T-helper 22 cell (primary cell): ENCODE data around the gene HOXA5.

Source experiments
- DNase-seq: peaks from one replicate; pipeline ENCODE4 v3.0.0-alpha.2; 2020; ENCODE audit warnings: low read depth

HOXA5 gene

DNA sequence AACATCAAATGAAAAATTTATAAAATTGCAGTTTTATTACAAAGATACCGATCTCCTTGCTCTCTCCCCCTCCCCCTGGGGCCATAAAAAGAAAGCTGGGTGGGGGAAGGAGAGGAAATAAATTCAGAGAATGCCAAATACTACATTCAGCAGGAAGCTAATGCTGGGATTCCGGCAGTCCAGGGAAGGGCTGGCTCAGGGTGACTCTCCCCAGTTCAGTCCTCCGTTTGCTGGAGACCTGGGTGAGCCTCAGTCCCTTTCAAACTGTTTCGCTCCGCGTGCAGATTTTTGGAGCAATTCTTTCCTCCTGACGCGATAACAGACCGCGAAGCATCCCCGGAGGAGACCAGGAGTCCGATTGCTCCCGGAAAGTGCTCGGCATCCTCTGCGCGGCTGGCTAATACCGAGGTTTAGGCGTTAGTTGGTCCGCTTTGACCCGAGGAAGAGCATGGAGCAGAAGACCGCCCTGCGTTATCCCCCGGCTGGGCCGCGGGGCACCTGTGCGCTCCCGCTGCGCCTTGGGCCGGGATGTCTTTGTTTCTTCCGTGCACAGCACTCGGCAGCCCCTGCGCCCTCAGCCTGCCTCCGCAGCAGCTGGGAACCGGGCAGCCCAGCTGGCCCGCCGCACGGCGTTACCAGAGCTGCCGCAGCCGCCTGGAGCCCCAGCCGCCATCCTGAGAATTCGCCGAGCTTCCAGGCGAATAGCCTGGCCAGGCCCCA lies 37.1 kb downstream of the HOXA5 start:
- no peak for DNase-seq

GRCh38 chr7:27105301-27106031 lies 38.0 kb downstream of the HOXA5 start:
- no peak for DNase-seq

DNA sequence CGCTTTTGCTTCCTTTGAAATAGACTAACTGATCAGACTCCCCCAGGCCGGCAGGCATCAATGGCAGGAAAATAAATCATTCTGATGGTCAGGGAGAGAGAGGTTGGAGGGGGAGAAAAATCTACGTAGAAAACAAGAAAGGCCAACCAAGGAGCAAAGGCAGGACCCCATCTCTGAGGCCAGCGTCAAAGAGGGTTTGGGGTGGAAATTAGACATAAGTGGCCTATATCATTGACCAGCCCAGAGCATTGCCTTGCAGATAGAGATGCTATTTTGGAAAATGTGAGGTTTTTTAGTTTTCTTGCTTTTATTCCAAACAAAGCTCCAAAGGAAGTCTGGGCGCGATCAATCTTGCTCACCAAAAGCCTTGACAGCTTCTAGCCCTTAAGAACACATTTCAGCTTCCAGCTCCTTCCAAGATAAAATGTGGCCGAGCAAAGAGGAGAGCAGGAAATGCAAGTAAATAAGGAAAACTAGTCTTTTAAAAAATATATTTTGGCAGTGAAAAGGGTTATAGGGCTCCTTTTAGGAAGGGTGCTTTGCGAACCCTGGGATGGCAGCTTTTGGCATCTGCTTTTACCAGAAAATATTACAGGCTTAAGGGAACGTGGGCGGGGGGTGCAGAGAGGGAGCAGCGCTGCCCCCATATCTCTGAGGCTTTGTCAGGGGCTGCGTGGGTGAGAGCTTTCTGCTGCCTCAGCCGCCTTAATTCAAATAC lies 39.0 kb downstream of the HOXA5 start:
- DNase-seq, result no peak

- no peak for DNase-seq
Measured at GRCh38 chr7:27103489-27104226, 39.8 kb downstream of the HOXA5 start.

DNA sequence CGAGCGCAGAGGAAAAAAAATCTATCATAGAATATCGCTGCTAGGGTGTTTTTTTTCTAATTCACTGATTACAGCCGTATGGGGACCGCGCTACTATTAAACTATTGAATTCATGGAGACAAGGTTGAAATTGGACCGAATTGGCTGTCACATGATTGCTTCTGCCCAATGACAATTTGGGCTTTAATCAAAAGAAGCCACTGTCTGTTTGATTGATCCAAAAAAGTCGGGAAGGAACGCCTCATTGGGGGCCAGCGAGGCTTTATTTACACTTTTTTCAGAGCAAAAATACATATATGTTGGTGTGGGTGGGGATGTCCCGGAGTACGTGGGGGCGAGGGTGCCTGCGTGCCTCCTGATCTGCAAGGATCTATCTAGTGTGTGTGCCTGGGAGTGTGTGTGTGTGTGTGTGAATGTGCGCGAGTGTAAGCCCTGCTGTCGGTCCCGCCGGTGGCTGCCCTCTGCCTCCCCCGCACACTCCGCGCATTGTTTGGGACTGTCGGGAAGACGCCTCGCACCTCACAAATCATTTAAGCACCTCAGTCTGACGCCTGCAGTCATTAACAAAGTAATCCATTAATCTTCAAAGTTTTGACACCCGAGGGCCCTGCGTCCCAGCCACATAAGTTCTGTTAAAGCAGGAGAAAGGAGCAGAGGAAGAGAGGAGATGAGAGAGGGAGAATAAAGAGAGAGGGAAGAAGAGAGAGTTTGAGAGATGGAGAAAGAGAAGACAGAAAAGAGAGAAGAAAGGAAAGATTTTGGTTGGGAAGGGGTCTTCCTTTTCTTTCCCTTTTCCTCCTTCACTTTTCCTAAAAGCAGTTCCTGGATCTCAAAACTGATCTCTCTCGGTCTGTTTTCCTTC lies 40.7 kb downstream of the HOXA5 start, which contains the start of gene HOXA2:
HOXA2 (minus strand) TSS at position 103 of the 862 bp plus-strand sequence. CDS start 183 bp downstream, outside the sequence.
- no peak for DNase-seq

DNA sequence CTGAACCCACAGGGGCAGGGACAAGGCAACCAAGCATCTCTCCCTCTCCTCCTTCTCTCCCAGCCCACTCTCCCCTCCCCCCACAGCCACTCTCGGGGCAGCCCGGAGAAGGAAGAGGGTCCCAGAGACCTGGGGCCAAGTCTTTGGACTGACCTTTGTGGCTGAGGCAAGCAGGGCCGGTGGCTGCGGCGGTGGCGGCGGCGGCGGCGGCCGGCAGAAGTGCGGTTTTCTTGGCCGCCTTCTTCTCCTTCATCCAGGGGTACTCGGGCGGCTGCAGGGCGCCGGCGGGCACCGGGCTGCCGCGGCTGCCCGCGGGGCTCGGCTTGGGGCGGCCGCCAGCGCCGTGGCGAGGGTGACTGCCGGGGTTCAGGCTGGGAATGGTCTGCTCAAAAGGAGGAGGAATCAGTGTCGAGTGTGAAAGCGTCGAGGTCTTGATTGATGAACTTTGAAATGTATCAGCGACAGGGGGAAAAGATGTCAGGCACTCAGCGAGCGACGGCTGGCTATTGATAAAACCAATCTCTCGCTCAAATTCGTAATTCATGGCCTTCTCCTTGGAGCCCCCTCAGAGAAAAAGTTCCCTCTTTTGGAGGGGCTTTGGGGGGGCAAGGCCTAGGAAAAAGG lies 41.4 kb downstream of the HOXA5 start:
- DNase-seq, result no peak

DNA sequence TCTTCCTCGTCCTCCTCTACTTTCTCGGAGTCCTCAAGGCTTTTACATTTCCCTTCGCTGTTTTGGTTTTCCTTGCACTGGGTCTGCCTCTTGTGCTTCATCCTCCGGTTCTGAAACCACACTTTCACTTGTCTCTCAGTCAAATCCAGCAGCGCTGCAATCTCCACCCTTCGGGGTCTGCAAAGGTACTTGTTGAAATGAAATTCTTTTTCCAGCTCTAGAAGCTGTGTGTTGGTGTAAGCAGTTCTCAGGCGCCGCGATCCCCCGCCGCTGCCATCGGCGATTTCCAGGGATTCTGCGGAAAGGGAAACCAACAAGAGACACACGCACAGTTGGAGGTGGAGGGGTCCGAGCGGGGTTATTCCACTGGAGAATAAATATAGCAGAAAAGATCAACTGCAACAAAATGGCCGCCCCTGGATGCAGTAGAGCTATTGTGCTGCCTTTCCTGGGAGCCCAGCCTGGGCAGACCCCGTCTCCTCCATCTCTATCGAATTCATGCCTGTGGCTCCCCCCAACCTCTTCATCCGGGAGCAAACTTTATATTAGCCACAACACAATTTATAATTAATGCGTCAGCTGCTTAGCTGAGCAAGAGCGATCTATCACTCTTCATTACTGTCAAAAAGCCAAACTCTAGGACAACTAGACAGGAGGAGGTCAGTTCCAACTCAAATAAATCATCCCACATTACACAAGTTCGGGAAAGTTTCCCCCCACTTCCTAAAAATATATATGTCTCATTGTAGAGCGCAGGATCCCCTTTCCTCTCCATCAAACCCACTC lies 42.1 kb downstream of the HOXA5 start:
- DNase-seq, result no peak

- DNase-seq, result no peak
Measured at GRCh38 chr7:27100694-27101170, 42.7 kb downstream of the HOXA5 start.

DNA sequence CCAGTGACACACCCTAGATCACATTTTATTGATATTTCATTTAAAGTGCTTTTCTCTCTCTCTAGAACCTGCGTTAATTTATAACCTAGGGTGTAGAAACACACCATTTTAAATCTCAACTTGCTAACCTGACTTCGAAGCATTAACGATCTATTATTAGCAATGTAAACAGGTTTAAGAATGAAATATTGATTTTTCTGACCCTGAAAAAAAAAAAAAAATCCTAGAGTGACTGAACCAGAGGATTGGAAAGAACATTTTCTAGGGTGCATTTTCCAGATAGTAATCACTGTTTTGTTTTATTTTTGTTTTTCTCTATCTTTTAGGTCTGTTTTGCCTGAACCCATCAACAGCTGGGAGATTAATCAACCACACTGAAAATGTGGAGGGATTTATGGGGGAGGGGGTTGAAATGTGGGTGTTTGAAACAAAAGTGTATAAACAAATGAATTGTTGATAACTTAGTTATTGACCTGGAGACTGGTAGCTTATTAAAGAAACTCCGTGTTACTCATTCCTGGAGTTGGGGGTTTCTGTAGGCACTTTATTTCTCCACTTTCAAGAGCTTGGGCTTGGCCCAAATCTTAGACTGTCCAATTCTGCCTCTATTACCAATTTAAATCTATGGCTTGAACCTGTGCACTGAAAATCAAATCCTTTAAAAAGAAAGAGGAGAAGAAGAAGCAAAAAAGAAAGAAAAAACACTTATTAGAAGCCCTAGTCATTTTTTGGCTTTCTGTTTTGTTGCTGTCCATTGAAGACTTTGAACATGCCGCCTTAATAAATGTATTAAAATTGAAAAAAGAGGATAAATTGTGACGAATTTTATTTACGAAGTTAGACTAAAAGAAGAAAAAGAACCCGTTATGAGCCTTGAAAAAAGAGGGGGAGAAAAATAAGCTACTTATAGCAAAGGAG lies 43.8 kb downstream of the HOXA5 start:
- DNase-seq, result no peak

DNA sequence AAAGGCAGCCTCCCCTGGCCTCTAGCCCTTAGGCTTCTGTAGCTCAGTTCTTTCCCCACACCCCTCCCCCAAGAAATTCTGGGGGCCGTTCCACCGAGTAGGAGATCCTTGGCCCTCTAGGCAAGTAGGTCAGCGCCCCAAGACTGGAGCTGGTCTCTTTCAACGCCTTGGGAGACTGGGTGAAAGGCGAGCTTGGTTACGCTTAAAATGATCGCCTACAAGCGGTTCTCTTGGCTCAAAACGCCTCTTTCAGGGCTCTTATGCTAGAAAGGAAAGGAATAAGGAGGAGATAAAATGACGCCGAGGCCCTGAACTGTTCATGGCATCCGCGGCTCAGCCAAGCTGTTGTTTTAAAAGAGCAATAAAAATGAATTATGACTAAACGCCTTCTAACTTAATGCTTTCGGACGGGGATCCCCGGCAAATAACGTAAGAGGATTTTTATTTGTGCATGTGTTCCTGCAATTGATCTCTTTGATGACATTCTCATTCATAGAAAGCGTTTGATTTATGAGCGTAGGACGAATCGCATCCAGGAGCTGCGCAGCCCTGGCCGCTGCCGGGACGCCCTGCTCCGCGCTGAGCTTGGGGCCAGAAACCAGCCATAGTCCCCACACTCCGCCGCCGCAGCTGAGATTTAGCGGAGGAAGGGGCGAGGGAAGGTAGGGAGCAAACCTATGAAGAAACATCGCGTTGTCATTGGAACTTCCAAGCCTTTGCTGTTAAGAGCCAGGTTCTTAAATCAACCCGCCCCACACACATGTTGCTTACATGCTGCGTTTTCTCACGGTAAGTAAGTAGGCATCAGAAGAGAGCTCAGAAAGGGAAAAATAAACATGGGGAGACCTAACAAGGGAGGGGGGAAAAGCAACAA lies 44.7 kb downstream of the HOXA5 start:
- no peak for DNase-seq

DNA sequence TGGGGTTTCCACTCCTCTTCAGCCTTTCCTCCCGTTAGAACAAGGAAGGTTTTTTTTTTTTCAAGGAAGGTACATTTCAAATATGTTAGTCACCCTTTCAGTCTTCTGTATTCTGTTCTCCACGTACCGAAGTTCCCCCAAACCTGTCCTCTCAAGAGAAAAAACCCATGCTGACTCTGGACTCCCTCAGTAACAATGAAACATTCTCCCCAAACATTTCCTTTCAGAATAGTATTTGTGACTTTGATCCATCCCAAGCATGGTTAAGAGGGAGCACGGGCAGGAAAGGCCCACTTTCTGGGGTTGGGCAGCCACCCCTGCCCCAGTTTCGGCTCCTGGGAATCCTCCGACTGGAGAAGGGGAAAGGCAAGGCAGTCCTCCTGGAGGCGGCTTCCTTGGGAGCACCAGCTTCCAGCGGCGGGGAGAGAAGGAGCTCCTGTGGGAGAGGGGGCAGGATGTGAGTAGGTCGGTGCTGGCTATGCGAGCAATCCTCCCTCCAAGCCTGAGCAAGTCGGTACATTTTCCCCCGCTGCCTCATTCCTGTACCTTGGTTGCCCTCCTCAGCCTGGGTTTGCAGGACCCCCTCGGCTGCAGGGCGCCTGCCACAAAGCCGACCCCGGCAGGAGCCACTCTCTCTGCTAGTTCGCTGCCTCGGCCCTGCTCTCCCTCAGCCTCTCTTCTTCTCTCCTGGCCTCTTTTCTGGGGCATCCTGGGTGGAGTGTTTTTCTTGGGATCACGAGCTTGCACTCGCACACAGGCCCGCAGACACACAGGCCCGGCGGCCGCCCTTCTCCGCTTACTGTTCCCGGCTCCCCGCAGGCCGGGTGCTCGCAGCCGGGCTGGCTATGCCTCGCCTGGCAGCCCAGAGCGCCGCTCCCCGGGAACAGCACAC lies 45.5 kb downstream of the HOXA5 start:
- DNase-seq, result no peak

GRCh38 chr7:27096768-27097514 lies 46.5 kb downstream of the HOXA5 start:
- DNase-seq, result no peak

DNA sequence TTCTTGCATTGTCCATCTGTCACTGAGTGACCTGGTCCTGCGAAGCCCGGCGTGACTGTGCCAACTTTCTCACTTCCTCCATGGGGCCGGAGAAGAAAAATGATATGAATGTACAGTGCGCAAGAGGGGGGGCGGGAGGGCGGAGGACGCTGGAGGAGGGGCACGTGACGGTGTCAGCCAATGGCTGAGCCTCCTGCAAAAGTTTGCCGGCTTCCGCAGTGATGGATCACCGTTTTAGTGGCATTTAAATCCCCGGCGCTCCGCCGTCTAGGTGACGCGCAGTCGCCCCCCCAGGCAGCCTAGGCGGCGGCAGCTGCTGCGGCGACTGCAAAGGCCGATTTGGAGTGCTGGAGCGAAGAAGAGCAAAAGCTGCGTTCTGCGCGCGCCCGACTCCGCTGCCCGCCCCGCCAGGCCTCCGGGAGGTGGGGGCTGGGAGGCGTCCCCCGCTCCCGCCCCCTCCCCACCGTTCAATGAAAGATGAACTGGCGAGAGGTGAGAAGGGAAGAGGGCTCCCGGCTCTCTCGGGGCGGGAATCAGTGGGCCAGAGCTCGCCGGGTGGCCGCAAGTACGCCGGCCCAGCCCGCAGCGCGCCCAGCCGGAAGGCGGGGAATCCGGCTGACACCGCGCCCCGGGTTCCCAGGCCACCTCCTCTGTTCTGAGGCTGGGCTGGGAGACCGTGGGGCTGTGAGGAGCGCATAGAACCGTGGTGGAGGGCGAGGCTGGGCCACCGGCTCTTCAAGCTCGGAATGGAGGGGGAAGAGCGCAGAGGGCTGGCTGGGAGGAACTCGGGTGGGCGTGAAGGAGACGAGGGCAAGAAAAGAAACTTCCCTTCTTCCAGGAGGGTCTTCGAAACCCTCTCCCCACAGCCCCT lies 47.3 kb downstream of the HOXA5 start, which contains the start of gene HOXA1:
HOXA1 (minus strand) TSS at position 104 of the 871 bp plus-strand sequence; CDS start at position 16, 88 bp downstream.
- DNase-seq, result peak; percentile 61

DNA sequence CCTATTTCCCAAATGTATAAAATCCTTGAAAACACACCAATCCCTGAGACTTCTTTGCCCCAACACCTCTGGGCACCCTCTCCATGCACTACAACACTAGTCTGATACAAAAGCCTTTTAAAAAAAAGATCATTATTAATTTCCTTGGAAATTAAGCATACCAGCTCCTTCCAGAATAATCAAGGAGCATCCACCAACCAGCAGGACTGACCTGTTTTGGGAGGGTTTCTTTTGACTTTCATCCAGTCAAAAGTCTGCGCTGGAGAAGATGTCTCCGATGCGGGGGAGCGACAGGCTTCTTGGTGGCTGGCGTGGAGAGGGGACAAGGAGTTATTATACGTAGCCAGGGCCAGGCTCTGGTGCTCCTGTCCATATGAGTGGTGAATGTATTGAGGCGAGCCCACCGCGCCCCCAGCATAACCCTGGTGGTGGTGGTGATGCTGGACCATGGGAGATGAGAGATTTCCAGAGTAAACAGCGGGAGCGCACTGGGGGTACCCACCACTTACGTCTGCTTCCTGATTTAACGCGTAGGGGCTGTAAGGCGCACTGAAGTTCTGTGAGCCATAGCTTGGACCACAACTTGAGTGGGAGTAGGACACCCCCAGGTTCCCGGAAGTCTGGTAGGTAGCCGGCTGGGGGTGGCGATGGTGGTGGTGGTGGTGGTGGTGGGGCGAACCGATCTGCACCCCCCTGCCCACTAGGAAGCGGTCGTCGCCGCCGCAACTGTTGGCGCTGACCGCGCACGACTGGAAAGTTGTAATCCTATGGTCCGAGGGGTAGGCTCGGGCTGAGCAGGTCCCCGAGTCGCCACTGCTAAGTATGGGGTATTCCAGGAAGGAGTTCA lies 48.2 kb downstream of the HOXA5 start:
- no peak for DNase-seq
